Measurements from ENCODE around the gene AMFR.

GRCh38 chr16:56424404-56424764 is 961 bp downstream of the AMFR start:
- TF ChIP-seq POLR2AphosphoS5 (IDR thresholded peaks at IDR 0.05; ENCODE audit: low read depth, low read length) (no peak), TAF1 (IDR thresholded peaks at IDR 0.05; ENCODE audit: borderline replicate concordance, insufficient read depth, low read length) (no peak), REST (IDR thresholded peaks at IDR 0.05; ENCODE audit: insufficient read depth in 1 of 2, low read depth in 2 of 2, low read length in 2 of 2) (no peak)
